Activated CD8-positive, alpha-beta memory T cell treated with anti-CD3 and anti-CD28 coated beads, Interleukin-2, amount 50 U/mL, for 1 hour (primary cell): Measurements from ENCODE around the gene PNKP.
"Not testable (repeated sequence)": the region's sequence is repeated elsewhere in the genome, so short reads cannot be mapped to it uniquely, and the experiment has no call there.

Experiments used
- DNase-seq: peaks from one replicate; pipeline ENCODE4 v3.0.0-alpha.2; 2020; ENCODE audit errors: extremely low read depth

Gene PNKP

DNA sequence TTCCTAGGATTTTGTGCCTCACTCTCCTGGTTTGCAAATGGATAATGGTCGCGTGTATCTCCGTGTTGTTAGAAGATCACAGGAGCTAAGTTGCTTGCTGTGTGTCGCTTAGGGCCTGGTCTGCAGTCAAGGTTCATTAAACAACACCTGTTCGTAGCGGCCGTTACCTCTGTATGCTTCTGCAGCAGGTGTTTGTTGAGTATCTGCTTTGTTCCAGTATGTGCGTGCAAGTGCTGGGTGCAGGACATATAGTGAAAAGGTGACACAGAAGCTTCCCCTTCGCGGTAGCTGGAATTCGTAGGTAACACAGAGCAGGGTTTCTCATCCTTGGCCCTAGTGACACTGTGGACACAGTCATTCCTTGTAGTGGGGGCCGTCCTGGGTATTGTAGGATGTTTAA, 43.9 kb downstream of the PNKP start:
- DNase-seq, result no peak

DNA sequence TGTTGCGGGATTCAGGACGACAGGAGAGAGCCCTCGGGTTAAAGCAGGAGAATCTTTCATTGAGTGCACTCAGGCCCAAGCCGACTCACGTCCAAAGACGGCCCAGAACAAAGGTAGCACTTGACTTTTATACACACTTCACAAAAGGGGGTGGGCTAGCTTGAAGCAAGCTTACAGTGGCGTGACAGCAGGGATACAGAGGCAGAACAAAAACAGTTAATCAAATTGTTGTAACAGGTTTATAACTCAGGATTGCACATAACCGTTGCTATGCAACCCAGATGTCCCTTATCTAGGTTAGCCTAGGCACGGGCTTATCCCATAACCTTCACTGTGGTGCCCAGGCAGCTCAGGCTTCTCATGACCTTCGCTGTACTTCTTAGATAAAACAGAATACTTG, 47.3 kb downstream of the PNKP start:
- no peak for DNase-seq

DNA sequence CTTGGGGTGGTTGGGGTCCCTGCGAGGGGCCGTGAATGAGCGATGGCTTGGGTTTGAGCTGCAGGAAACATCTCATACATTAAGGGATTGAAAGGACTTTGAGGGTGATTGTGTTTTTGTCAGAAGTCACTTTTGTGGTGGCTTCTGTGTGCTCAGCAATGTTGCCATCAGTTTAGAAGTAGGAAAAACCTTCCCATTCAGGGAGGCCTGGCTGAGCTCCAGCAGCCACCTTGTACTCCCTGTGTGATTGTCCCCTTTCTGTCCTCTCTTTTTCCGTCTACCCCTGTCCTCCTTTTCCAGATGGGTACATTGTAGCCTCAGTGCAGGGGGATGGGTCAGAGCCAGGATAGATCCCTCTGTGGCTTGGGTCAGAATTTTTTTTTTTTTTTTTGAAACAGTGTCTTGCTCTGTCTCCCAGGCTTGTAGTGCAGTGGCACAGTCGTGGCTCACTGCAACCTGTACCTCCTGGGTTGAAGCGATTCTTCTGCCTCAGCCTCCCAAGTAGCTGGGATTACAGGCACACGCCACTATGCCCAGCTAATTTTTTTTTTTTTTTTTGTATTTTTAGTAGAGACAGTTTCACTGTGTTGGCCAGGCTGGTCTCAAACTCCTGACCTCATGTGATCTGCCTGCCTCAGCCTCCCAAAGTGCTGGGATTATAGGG, 47.8 kb downstream of the PNKP start:
- not testable (repeated sequence) for DNase-seq

DNA sequence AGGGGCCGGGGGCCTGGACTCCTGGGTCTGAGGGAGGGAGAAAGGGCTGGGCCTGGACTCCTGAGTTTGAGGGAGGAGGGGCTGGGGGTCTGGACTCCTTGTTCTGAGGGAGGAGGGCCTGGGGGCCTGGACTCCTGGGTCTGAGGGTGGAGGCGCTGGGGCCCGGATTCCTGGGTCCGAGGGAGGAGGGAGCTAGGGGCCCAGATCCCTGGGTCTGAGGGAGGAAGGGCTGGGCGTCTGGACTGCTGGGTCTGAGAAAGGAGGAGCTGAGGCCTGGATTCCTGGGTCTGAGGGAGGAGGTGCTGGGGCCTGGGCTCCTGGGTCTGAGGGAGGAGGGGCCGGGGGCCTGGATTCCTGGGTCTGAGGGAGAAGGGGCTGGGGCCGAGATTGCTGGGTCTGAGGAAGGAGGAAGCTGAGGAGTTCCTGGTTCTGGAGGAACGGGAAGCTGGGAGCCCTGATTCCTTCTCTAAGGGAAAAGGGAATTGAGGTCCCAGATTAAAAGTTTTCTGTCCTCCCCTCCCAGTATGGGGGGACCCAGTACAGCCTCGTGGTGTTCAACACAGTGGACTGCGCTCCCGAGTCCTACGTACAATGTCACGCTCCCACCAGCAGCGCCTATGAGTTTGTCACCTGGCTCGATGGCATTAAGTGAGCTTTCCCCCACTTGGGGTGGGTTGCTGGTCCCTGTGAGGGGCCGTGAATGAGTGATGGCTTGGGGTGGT, 48.6 kb downstream of the PNKP start:
- no peak for DNase-seq

DNA sequence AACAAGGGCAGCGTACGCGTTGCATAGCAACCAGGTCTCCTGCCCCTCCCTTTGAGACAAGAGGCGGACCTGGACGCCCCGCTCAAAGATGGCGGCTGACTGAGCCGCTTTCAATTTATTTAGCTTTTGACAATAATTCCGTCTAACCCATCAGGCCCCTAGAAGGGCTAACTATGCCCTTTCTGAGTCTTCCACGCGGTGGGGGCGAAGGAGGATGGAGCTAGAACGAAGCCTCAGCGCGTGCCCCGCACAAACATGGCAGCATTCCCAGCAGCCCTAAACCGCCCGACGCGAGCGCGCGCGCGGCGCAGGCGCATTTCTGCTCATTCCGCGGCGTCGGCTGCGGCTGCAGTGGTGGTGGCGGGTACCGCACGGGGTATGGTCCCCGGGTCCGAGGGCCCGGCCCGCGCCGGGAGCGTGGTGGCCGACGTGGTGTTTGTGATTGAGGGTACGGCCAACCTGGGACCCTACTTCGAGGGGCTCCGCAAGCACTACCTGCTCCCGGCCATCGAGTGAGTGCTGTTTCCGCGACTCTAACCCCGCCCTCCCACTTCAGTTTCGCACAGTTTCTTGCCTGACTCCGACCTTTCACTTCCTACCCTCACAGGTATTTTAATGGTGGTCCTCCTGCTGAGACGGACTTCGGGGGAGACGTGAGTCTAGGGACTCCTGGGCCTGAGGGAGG, 49.3 kb downstream of the PNKP start, which contains the start of gene MED25:
Gene MED25 (plus strand): TSS at position 326 of the 685 bp plus-strand sequence. CDS start 53 bp downstream, at position 379.
- DNase-seq, result peak; percentile 75

DNA sequence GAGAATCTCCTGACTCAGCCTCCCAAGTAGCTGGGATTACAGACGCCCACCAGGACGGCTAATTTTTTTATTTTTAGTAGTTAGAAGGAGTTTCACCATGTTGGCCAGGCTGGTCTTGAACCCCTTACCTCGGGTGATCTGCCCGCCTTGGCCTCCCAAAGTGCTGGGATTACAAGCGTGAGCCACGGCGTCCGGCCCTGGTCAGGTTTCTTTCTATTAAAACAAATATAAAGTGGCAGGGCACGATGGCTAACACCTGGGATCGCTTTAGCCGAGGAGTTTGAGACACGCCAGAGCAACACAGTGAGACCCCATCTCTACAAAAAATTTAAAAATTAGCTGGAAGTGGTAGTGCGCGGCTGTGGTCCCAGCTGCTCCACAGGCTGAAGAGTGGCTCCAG, 50.8 kb downstream of the PNKP start:
- DNase-seq, result no peak

DNA sequence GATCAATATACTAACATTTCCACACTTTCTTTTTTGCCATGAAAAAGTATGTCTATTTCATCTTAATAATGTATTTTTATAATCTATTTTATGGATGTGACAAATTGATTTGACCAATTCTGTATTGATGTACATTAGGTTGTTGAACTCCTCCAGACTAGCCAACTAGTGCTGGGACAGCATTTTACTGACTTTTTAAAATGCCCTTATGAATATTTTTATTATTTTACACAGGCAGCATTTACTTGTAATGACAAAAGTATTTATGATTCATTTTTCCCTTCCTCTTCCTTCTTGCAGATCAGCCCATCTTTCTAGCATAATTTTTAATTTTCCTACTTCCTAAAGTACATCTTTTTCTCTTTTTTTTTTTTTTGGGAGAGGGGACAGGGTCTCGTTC, 53.4 kb downstream of the PNKP start:
- DNase-seq, result no peak

DNA sequence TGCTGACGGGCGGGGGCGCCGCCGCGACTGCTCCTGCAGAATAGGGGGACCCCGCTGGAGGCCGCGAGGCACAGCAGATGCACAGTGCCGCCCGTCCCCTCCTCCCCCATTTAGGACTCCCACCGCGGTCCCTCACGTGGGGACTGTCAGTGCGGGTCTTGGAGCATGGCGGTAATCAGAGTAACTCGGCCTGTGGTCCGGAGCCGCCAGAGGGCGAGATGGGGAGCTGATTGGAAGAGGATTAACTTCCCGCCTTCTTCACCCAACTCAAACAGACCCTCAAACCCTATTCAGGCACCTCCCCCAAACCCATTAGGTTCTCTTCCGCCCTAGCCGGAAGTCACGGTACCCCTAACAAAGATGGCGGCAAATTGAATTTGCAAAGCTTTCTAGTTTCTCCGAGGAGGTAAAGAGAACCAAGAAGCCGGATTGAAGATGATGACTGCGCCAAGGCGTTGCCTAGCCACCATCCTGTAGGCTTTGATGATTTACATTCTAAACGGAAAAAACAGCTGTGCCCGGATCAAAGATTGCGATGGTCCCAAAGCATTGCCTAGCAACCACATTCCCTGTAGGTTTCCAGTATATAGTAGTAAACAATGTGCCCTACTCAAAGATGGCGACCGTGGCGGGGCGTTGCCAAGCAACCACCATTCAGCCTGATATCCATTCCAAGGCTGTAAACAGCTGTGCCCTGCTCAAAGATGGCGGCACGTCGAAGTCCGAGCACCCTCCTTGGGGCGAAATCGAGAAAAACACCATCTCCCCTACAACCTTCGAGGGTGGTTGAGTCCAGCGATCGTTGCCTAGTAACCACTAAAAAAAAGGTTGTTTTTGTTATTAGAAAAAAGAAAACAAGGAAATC, 54.1 kb downstream of the PNKP start, which contains the start of gene FUZ:
Gene FUZ (minus strand): TSS at position 296 of the 865 bp plus-strand sequence. CDS start 186 bp downstream, at position 110.
- peak; percentile 85 for DNase-seq

DNA sequence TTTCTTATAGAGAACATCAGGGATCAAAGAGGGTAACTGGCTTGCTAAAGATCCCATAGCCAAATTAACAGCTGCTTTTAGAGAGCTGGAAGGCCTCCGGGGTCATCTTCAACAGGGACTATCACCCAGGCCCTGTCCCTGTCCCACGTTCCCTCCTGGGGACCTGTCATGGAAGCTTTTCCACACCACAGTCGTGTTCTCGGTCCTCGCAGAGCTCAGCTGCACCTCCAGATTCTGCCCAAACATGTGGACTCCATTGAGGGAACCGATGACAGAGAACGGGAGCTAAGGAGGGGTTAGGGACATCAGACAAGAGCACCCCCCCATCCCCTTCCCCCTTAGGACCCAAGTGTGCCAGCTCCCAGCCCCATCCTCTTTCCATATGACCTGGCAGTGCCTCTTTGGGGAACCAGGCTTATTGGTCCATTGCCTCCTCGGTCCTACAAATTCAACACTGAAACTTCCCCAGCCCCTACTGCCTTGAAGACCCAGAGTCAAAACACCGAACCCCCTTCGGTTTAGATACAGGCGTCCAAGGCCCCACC, 54.9 kb downstream of the PNKP start:
- no peak for DNase-seq

DNA sequence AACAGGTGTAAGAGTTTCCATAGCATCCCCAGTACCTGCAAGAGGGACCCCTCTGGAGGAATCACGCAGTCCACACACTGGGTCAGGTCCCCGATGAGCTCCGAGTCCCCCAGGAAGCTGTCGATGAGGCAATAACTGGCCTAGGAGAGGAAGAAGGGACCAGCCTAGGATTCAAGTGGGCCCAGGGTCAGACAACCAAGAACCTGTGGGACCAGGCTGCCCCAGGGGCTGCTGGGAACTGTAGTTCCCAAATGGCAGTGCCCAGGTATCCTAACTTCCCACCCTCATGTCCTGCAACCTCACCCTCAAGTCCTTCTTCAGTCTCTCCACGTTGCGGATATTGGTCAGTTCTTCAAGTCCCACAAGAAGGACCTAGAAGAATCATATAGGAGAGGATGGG, 56.0 kb downstream of the PNKP start:
- DNase-seq, result no peak
